ENCODE measurements around the gene FAM98B.

The FAM98B gene

DNA sequence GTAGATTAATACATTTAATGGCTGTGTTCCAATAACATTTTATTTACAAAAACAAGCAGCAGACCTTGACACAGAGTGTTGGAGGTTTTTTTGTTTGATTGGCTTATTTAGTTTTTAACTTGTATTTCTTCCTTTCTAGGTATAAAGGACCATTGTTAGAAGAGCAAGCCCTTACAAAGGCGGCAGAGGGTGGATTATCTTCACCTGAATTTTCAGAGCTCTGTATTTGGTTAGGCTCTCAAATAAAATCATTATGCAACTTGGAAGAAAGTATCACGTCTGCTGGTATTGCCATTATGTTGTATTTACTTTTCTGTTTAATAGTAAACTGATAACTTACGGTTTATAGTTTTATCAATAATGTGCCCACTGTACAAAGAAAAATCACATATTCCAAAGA is 10.0 kb downstream of the FAM98B start:
- Histone ChIP-seq H3K4me1 (ENCODE audit: control insufficient read depth in 1 of 2, insufficient read depth in 2 of 2, low read length in 2 of 2) (peaks cover 0 to 7% of the 10 kb centered on the region in 2 donors), H3K27me3 (ENCODE audit: low read depth, low read length) (no peaks in the 10 kb centered on the region), H3K4me3 (ENCODE audit: low read depth in 1 of 2, low read length in 2 of 2) (no peak overlapping the region), H3K27ac (ENCODE audit: low read length) (no peak overlapping the region), H3K9me3 (ENCODE audit: control insufficient read depth in 1 of 2, low read length in 2 of 2) (no peaks in the 10 kb centered on the region), H3K36me3 (ENCODE audit: control insufficient read depth in 1 of 2, insufficient read depth in 2 of 2, low read length in 2 of 2) (peaks cover 0 to 9% of the 10 kb centered on the region in 2 donors)

GRCh38 chr15:38464675-38465074 is 10.7 kb downstream of the FAM98B start:
- H3K27me3 ChIP-seq (ENCODE audit: low read depth, low read length), result no peaks in the 10 kb centered on the region
- peaks cover 0 to 5% of the 10 kb centered on the region in 2 donors for H3K4me1 ChIP-seq (ENCODE audit: control insufficient read depth in 1 of 2, insufficient read depth in 2 of 2, low read length in 2 of 2)
- H3K4me3 ChIP-seq (ENCODE audit: low read depth in 1 of 2, low read length in 2 of 2), result no peak overlapping the region
- H3K9me3 ChIP-seq (ENCODE audit: control insufficient read depth in 1 of 2, low read length in 2 of 2), result no peaks in the 10 kb centered on the region
- H3K36me3 ChIP-seq (ENCODE audit: control insufficient read depth in 1 of 2, insufficient read depth in 2 of 2, low read length in 2 of 2), result peaks cover 0 to 14% of the 10 kb centered on the region in 2 donors
- no peak overlapping the region for H3K27ac ChIP-seq (ENCODE audit: low read length)

- Histone ChIP-seq H3K36me3 (ENCODE audit: control insufficient read depth in 1 of 2, insufficient read depth in 2 of 2, low read length in 2 of 2) (peaks cover 8 to 38% of the 10 kb centered on the region in 2 donors), H3K27ac (ENCODE audit: low read length) (no peak overlapping the region), H3K4me3 (ENCODE audit: low read depth in 1 of 2, low read length in 2 of 2) (no peak overlapping the region), H3K9me3 (ENCODE audit: control insufficient read depth in 1 of 2, low read length in 2 of 2) (no peaks in the 10 kb centered on the region), H3K4me1 (ENCODE audit: control insufficient read depth in 1 of 2, insufficient read depth in 2 of 2, low read length in 2 of 2) (peaks cover 0 to 3% of the 10 kb centered on the region in 2 donors), H3K27me3 (ENCODE audit: low read depth, low read length) (no peaks in the 10 kb centered on the region)
These were observed 16.9 kb downstream of the FAM98B start for GRCh38 chr15:38470816-38471215.

DNA sequence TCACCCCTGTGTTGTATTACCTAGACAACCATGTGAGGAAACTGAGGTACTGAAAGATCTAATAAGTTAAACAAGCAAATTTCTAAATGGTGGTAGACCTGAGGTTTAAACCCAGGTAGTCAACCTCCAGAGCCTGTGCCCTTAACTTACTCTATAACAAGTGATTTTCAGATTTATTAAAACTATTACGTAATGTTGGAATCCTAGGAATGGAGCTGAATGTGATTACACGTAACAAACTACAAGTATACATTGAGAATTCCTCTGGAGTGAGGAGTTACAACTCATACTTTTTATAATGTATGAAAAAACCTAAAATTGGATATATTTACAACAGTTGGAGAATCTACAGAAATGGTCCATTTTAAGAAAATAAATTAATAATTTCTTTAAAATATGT is 18.0 kb downstream of the FAM98B start:
- Histone ChIP-seq H3K36me3 (ENCODE audit: control insufficient read depth in 1 of 2, insufficient read depth in 2 of 2, low read length in 2 of 2) (peaks cover 8 to 42% of the 10 kb centered on the region in 2 donors), H3K27me3 (ENCODE audit: low read depth, low read length) (no peaks in the 10 kb centered on the region), H3K27ac (ENCODE audit: low read length) (no peak overlapping the region), H3K4me3 (ENCODE audit: low read depth in 1 of 2, low read length in 2 of 2) (no peak overlapping the region), H3K9me3 (ENCODE audit: control insufficient read depth in 1 of 2, low read length in 2 of 2) (no peaks in the 10 kb centered on the region), H3K4me1 (ENCODE audit: control insufficient read depth in 1 of 2, insufficient read depth in 2 of 2, low read length in 2 of 2) (peaks cover 0 to 3% of the 10 kb centered on the region in 2 donors)

DNA sequence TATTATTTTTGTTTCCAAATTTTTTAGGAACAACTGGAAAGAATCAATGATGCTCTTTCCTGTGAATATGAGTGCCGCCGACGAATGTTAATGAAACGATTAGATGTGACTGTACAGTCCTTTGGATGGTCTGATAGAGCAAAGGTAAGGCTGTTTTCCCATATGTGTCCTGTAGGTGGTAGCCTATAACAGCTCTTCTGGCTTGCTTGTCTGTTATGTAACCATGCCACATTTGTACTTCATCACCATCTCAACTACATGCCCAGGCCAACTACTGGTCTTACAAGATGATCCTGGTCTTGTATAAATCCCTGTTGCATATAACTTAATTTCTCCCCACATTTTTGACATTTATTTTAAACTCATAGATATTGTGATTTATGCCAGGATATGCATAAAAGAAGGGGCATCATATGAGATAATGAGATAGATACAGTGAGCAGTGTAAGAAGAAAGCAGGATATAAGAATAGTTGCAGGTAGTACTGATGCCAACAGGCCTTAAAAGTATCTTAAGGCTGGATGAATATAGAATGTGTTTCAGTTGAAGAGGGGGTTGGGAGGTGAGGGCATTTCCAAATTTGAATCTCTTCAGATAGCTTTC is 20.3 kb downstream of the FAM98B start:
- Histone ChIP-seq H3K4me3 (ENCODE audit: low read depth in 1 of 2, low read length in 2 of 2) (no peak overlapping the region), H3K27me3 (ENCODE audit: low read depth, low read length) (no peaks in the 10 kb centered on the region), H3K36me3 (ENCODE audit: control insufficient read depth in 1 of 2, insufficient read depth in 2 of 2, low read length in 2 of 2) (peaks cover 17 to 34% of the 10 kb centered on the region in 2 donors), H3K4me1 (ENCODE audit: control insufficient read depth in 1 of 2, insufficient read depth in 2 of 2, low read length in 2 of 2) (peaks cover 0 to 3% of the 10 kb centered on the region in 2 donors), H3K27ac (ENCODE audit: low read length) (no peak overlapping the region), H3K9me3 (ENCODE audit: control insufficient read depth in 1 of 2, low read length in 2 of 2) (no peaks in the 10 kb centered on the region)

DNA sequence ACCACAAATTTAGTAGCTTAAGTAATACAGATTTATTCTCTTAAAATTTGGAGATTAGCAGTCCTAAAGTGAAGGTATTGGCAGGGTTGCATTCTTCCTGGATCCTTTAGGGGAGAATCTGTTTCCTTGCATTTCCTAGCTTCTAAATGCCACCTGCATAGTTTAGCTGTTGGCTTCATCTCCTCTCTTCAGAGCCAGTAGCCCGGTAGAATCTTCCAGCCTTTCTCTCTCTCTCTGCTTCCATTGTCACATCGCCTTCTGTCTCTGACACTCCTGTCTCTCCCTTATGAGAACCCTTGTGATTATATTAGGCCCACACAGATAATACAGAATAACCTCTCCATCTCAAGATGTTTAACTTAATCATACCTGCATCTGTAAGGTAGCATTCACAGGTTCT is 21.4 kb downstream of the FAM98B start:
- H3K4me1 ChIP-seq (ENCODE audit: control insufficient read depth in 1 of 2, insufficient read depth in 2 of 2, low read length in 2 of 2), result peaks cover 0 to 3% of the 10 kb centered on the region in 2 donors
- no peak overlapping the region for H3K4me3 ChIP-seq (ENCODE audit: low read depth in 1 of 2, low read length in 2 of 2)
- H3K9me3 ChIP-seq (ENCODE audit: control insufficient read depth in 1 of 2, low read length in 2 of 2), result no peaks in the 10 kb centered on the region
- peaks cover 17 to 31% of the 10 kb centered on the region in 2 donors for H3K36me3 ChIP-seq (ENCODE audit: control insufficient read depth in 1 of 2, insufficient read depth in 2 of 2, low read length in 2 of 2)
- H3K27ac ChIP-seq (ENCODE audit: low read length), result no peak overlapping the region
- no peaks in the 10 kb centered on the region for H3K27me3 ChIP-seq (ENCODE audit: low read depth, low read length)

GRCh38 chr15:38476120-38476519 is 22.2 kb downstream of the FAM98B start:
- H3K27me3 ChIP-seq (ENCODE audit: low read depth, low read length), result no peaks in the 10 kb centered on the region
- H3K27ac ChIP-seq (ENCODE audit: low read length), result no peak overlapping the region
- no peak overlapping the region for H3K4me3 ChIP-seq (ENCODE audit: low read depth in 1 of 2, low read length in 2 of 2)
- no peaks in the 10 kb centered on the region for H3K9me3 ChIP-seq (ENCODE audit: control insufficient read depth in 1 of 2, low read length in 2 of 2)
- peaks cover 0 to 3% of the 10 kb centered on the region in 2 donors for H3K4me1 ChIP-seq (ENCODE audit: control insufficient read depth in 1 of 2, insufficient read depth in 2 of 2, low read length in 2 of 2)
- peaks cover 17 to 26% of the 10 kb centered on the region in 2 donors for H3K36me3 ChIP-seq (ENCODE audit: control insufficient read depth in 1 of 2, insufficient read depth in 2 of 2, low read length in 2 of 2)

DNA sequence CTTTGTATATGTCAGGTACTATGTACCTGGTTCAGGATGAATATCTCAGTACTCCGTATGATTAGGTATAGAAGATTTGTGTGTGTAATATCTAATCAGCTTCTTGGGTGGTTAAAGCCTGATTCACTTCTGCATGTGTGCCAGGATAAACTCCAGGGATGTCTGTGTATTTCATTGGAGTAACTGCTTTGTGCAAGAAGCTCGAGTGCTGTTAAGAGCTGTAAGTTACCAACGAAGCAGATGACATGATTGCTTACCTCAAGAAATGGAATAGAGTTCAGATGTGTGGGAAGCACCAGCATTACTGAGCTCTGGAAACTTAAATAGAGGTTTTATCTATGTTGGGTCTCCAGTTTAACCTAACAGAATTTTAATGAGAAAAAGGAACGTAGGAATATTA is 23.7 kb downstream of the FAM98B start:
- Histone ChIP-seq H3K9me3 (ENCODE audit: control insufficient read depth in 1 of 2, low read length in 2 of 2) (no peaks in the 10 kb centered on the region), H3K36me3 (ENCODE audit: control insufficient read depth in 1 of 2, insufficient read depth in 2 of 2, low read length in 2 of 2) (peaks cover 21 to 33% of the 10 kb centered on the region in 2 donors), H3K4me3 (ENCODE audit: low read depth in 1 of 2, low read length in 2 of 2) (no peak overlapping the region), H3K4me1 (ENCODE audit: control insufficient read depth in 1 of 2, insufficient read depth in 2 of 2, low read length in 2 of 2) (peaks cover 0 to 3% of the 10 kb centered on the region in 2 donors), H3K27me3 (ENCODE audit: low read depth, low read length) (no peaks in the 10 kb centered on the region), H3K27ac (ENCODE audit: low read length) (no peak overlapping the region)

- Histone ChIP-seq H3K27me3 (ENCODE audit: low read depth, low read length) (no peaks in the 10 kb centered on the region), H3K4me3 (ENCODE audit: low read depth in 1 of 2, low read length in 2 of 2) (no peak overlapping the region), H3K9me3 (ENCODE audit: control insufficient read depth in 1 of 2, low read length in 2 of 2) (no peaks in the 10 kb centered on the region), H3K36me3 (ENCODE audit: control insufficient read depth in 1 of 2, insufficient read depth in 2 of 2, low read length in 2 of 2) (peaks cover 18 to 31% of the 10 kb centered on the region in 2 donors), H3K27ac (ENCODE audit: low read length) (no peak overlapping the region), H3K4me1 (ENCODE audit: control insufficient read depth in 1 of 2, insufficient read depth in 2 of 2, low read length in 2 of 2) (peaks cover 0 to 2% of the 10 kb centered on the region in 2 donors)
These were observed 25.3 kb downstream of the FAM98B start for GRCh38 chr15:38479266-38479665.

- H3K4me1 ChIP-seq (ENCODE audit: control insufficient read depth in 1 of 2, insufficient read depth in 2 of 2, low read length in 2 of 2), result no peaks in the 10 kb centered on the region
- H3K27ac ChIP-seq (ENCODE audit: low read length), result no peak overlapping the region
- H3K36me3 ChIP-seq (ENCODE audit: control insufficient read depth in 1 of 2, insufficient read depth in 2 of 2, low read length in 2 of 2), result peaks cover 18 to 26% of the 10 kb centered on the region in 2 donors
- H3K4me3 ChIP-seq (ENCODE audit: low read depth in 1 of 2, low read length in 2 of 2), result no peak overlapping the region
- H3K9me3 ChIP-seq (ENCODE audit: control insufficient read depth in 1 of 2, low read length in 2 of 2), result no peaks in the 10 kb centered on the region
- H3K27me3 ChIP-seq (ENCODE audit: low read depth, low read length), result no peaks in the 10 kb centered on the region
These were observed 25.8 kb downstream of the FAM98B start for GRCh38 chr15:38479756-38480155.

GRCh38 chr15:38481113-38481512 is 27.2 kb downstream of the FAM98B start:
- H3K4me1 ChIP-seq (ENCODE audit: control insufficient read depth in 1 of 2, insufficient read depth in 2 of 2, low read length in 2 of 2), result no peaks in the 10 kb centered on the region
- no peak overlapping the region for H3K4me3 ChIP-seq (ENCODE audit: low read depth in 1 of 2, low read length in 2 of 2)
- H3K27me3 ChIP-seq (ENCODE audit: low read depth, low read length), result no peaks in the 10 kb centered on the region
- H3K27ac ChIP-seq (ENCODE audit: low read length), result no peak overlapping the region
- H3K9me3 ChIP-seq (ENCODE audit: control insufficient read depth in 1 of 2, low read length in 2 of 2), result no peaks in the 10 kb centered on the region
- peaks cover 13 to 14% of the 10 kb centered on the region in 2 donors for H3K36me3 ChIP-seq (ENCODE audit: control insufficient read depth in 1 of 2, insufficient read depth in 2 of 2, low read length in 2 of 2)

- Histone ChIP-seq H3K36me3 (ENCODE audit: control insufficient read depth in 1 of 2, insufficient read depth in 2 of 2, low read length in 2 of 2) (peaks cover 14% of the 10 kb centered on the region in 2 donors), H3K27me3 (ENCODE audit: low read depth, low read length) (no peaks in the 10 kb centered on the region), H3K9me3 (ENCODE audit: control insufficient read depth in 1 of 2, low read length in 2 of 2) (no peaks in the 10 kb centered on the region), H3K27ac (ENCODE audit: low read length) (no peak overlapping the region), H3K4me3 (ENCODE audit: low read depth in 1 of 2, low read length in 2 of 2) (no peak overlapping the region), H3K4me1 (ENCODE audit: control insufficient read depth in 1 of 2, insufficient read depth in 2 of 2, low read length in 2 of 2) (no peaks in the 10 kb centered on the region)
These were observed 27.8 kb downstream of the FAM98B start for GRCh38 chr15:38481761-38482160.

All from muscle layer of duodenum (tissue), 2 donors.